Retina (tissue), 1 donor: ENCODE results near the gene MMP1.
"Not testable (repeated sequence)": the region's sequence is repeated elsewhere in the genome, so short reads cannot be mapped to it uniquely, and the experiment has no call there.

Experiments used
- DNase-seq: peaks from one replicate; pipeline ENCODE4 v3.0.0-alpha.2; 2016

MMP1 gene

DNA sequence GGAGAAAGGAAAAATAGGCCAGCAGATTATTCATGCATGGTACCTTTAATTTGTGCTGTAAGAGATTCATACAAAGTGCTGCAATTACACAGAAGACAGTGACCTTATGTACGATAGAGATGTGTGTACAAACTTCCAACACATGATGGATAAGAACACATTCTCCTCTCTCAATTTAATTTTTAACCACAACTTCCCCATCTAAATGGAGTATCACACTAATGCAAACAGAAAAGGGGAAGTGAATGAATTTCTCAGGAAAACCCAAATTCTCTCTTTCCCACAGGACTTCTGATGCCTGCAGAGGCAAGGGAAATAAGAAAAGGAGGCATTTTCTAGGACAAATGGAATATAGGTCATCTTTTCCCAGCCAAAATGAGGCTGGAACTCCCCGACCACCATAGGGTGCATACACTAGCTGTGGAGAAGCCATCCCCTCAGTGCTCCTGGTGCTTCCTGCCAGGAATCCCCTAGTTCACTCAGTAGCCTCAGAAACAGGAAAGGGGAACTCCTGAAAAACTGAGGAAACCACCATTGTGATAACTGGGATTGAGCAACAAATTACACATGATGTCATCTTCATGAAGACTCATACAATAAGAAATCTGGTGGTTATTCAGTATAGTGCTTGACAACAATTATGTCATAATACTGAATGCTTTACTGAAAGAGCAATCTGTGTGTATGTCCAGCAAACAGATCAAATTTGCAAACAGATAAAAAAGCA, 40.0 kb downstream of the MMP1 start:
- no peak for DNase-seq

DNA sequence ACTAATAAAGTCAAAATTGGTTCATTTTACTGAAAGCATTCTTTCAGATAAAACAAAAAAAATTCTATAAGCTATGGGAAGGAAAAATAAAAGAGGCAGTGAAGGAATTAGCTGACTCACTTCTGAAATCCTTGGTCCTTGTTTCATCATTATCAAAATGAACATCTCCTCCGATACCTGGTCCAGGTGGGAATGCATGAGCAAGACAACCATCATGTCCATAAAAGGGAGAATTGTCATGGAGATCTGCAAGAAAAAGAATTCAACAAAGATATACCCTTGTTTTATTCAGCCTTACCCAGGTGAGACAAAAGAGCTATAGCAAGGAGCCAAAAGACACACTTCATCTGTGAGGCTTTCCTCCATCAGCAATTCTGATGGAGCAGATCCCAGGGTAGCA, 44.7 kb downstream of the MMP1 start:
- DNase-seq: no peak

DNA sequence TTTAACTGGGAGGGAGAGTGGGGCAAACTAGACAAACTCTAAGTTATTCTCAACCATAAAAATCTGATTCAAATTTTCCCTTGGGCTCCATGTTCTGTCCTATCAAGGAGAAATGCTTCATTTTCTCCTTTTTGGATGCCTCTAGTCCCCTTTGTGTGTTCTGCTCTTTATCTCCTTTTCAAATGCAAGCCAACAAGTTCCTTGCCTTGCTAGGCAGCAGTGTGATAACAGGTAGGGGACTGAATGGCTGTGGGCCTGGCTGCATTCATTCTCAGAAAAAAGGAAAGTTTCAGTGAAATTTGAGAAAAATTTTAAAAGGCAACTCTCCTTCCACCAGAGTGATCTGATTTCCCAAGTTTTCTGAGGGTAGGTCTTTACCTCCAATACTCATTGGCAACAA, 46.3 kb downstream of the MMP1 start:
- no peak for DNase-seq

DNA sequence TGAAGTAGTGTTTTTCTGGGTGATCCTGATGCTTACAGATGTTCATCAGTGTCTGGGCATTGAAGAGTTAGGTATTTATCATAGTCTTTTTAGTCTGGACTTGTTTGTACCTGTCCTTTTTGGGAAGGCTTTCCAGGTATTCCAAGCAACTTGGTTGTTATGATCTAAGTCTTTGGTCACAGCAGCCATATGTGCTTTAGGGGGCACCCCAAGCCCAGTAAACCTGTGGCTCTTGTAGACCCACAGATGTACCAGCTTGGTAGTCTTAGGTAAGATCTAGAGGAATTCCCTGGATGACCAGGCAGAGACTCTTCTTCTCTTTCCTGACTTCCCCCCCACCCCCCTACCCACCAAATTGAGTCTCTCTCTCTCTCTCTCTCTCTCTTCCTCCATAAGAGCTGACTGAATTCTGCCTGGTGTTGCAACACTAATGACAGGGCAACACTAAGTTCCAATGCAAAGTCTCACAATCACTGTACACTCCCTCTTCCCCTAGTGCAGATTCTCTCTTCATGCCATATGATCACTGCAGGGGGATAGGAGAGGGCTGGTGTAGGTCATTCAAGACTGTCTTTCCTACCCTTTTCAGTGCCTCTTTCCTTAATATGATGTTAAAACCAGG, 48.7 kb downstream of the MMP1 start:
- DNase-seq: no peak

DNA sequence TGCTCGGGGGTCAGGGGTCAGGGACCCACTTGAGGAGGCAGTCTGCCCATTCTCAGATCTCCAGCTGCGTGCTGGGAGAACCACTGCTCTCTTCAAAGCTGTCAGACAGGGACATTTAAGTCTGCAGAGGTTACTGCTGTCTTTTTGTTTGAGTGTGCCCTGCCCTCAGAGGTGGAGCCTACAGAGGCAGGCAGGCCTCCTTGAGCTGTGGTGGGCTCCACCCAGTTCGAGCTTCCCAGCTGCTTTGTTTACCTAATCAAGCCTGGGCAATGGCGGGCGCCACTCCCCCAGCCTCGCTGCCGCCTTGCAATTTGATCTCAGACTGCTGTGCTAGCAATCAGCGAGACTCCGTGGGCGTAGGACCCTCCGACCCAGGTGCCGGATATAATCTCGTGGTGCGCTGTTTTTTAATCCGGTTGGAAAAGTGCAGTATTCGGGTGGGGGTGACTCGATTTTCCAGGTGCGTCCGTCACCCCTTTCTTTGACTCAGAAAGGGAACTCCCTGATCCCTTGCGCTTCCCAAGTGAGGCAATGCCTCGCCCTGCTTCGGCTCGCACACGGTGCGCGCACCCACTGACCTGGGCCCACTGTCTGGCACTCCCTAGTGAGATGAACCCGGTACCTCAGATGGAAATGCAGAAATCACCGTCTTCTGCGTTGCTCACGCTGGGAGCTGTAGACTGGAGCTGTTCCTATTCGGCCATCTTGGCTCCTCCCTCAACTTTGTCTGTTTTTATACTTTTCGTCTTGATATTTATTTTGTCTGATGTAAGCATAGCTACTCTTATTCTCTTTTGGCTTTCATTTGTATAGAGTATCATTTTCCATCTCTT, 51.0 kb downstream of the MMP1 start:
- not testable (repeated sequence) for DNase-seq
